Measurements from ENCODE around the gene ADAP1. TPM values are rescaled to one million over a fixed set of nuclear protein-coding genes. Genes with fewer than 3 reads are reported as not detected.
A peak's percentile ranks its signal among the peaks of the same experiment; 100 is the strongest.

Gene ADAP1
- total and polyA plus RNA-seq, 2 of the 13 experiments (the other 11 are each of a cell fraction or from before 2014, with no cell fraction given) = 10.5 to 24.6 TPM

- TF ChIP-seq ZNF317 (CRISPR knock-in tag; IDR thresholded peaks at IDR 0.05) (0 out of 2 replicates have a peak, but pooled peaks have one; percentile 25), PCBP1 (IDR thresholded peaks at IDR 0.05; ENCODE audit: borderline replicate concordance, low read depth, low read length) (no peak), RBFOX2 (IDR thresholded peaks at IDR 0.05; ENCODE audit: low read depth, low read length) (peak; percentile 42; the same call in 1 of the 2 replicates), CC2D1A (CRISPR knock-in tag; IDR thresholded peaks at IDR 0.05) (no peak), ATF2 (CRISPR knock-in tag; IDR thresholded peaks at IDR 0.05) (peak; percentile 90), PRDM10 (CRISPR knock-in tag; IDR thresholded peaks at IDR 0.05; ENCODE audit: low read depth) (no peak), PHF5A (CRISPR knock-in tag; IDR thresholded peaks at IDR 0.05; ENCODE audit: low read depth, unreplicated experiment) (peak; percentile 93), ZFP36 (IDR thresholded peaks at IDR 0.05; ENCODE audit: borderline replicate concordance, low read depth, low read length, partially characterized antibody) (no peak), ZNF556 (CRISPR knock-in tag; IDR thresholded peaks at IDR 0.05; ENCODE audit: borderline replicate concordance) (peak; percentile 95), ZBTB7A (CRISPR knock-in tag; IDR thresholded peaks at IDR 0.05) (peak; percentile 98), CEBPZ (IDR thresholded peaks at IDR 0.05; ENCODE audit: low read length) (no peak), ZFP36L2 (CRISPR knock-in tag; IDR thresholded peaks at IDR 0.05) (no peak), PLSCR1 (CRISPR knock-in tag; IDR thresholded peaks at IDR 0.05; ENCODE audit: borderline replicate concordance) (no peak), ZNF776 (CRISPR knock-in tag; IDR thresholded peaks at IDR 0.05) (peak; percentile 17; the same call in 1 of the 2 replicates), NR0B2 (CRISPR knock-in tag; IDR thresholded peaks at IDR 0.05) (no peak)
These were observed 38.5 kb upstream of the ADAP1 start (continued) for GRCh38 chr7:992709-993607.
